SK-N-SH (cell line): ENCODE results near the gene IRF9.

Experiments
- EP300 ChIP-seq, 2 experiments: IDR thresholded peaks; 2 replicates each; pipeline versions ENCODE4 v1.4.0 to v1.6.1; 2012; ENCODE audit warnings: borderline replicate concordance in 1 of 2, low read depth in 1 of 2, low read length in 1 of 2
- FOXM1 ChIP-seq: IDR thresholded peaks from 2 replicates; pipeline ENCODE4 v1.4.0; 2012; ENCODE audit warnings: low read depth, mild to moderate bottlenecking
- JUND ChIP-seq: IDR thresholded peaks from 2 replicates; pipeline ENCODE4 v1.4.0; 2012
- NFIC ChIP-seq: IDR thresholded peaks from 2 replicates; pipeline ENCODE4 v1.4.0; 2012; ENCODE audit warnings: borderline replicate concordance
- POLR2AphosphoS5 ChIP-seq: IDR thresholded peaks from 2 replicates; pipeline ENCODE4 v1.6.1; 2012; ENCODE audit warnings: low read depth, low read length
- TCF12 ChIP-seq: IDR thresholded peaks from 2 replicates; pipeline ENCODE4 v1.4.0; 2012
- USF1 ChIP-seq: IDR thresholded peaks from 2 replicates; pipeline ENCODE4 v1.4.0; 2012; ENCODE audit warnings: low read depth, borderline replicate concordance
- TF ChIP-seq, protein P1 (sequence below): fragments of 200-600 bp; sonication (generic); IDR thresholded peaks from 2 replicates; pipeline ENCODE4 v1.6.1; 2017; ENCODE audit warnings: antibody characterized with exemption, mild to moderate bottlenecking, moderate library complexity
- TF ChIP-seq, protein P2 (sequence below): fragments of 150-350 bp; IDR thresholded peaks from 2 replicates; pipeline ENCODE4 v1.6.1; 2017; ENCODE audit warnings: antibody characterized with exemption, low read length, low read depth, borderline replicate concordance
- TF ChIP-seq, protein P3 (sequence below): IDR thresholded peaks from 2 replicates; pipeline ENCODE4; 2012

DNA sequence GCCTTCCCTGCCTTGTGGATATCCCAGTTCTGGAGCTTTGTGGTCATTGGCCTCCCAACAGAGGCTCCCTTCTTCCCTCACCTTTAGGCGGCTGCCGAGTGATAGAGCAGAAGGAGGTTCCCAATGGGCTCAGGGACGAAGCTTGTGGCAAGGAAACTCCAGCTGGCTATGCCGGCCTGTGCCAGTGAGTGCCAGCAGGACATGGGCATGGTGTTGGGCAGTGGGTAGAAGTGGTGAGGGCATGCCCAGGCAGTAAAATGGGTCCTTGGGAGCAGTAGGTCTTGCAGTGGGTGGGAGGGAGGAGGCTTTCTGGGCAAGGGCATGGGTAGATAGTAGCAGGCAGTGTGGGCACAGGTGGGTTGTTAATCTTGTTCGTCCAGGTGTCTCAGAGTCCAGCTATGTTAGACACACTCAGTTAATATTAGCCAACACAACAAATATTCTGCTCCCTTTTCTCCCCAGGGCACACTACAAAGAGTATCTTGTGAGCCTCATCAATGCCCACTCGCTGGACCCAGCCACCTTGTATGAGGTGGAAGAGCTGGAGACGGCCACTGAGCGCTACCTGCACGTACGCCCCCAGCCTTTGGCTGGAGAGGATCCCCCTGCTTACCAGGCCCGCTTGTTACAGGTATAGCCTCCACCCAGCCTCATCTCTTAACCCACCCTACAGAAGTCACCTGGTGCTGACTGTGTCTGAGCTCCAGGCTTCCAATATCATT lies 1.1 kb upstream of the IRF9 start:
- TF ChIP-seq, protein P1, sequence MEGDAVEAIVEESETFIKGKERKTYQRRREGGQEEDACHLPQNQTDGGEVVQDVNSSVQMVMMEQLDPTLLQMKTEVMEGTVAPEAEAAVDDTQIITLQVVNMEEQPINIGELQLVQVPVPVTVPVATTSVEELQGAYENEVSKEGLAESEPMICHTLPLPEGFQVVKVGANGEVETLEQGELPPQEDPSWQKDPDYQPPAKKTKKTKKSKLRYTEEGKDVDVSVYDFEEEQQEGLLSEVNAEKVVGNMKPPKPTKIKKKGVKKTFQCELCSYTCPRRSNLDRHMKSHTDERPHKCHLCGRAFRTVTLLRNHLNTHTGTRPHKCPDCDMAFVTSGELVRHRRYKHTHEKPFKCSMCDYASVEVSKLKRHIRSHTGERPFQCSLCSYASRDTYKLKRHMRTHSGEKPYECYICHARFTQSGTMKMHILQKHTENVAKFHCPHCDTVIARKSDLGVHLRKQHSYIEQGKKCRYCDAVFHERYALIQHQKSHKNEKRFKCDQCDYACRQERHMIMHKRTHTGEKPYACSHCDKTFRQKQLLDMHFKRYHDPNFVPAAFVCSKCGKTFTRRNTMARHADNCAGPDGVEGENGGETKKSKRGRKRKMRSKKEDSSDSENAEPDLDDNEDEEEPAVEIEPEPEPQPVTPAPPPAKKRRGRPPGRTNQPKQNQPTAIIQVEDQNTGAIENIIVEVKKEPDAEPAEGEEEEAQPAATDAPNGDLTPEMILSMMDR = no peak
- TF ChIP-seq TCF12 (no peak), EP300 (IDR thresholded peaks at IDR 0.05; ENCODE audit: borderline replicate concordance in 1 of 2, low read depth in 1 of 2, low read length in 1 of 2) (no peak), POLR2AphosphoS5 (no peak), FOXM1 (no peak), USF1 (no peak), JUND (no peak), NFIC (no peak)
- TF ChIP-seq, protein P2, sequence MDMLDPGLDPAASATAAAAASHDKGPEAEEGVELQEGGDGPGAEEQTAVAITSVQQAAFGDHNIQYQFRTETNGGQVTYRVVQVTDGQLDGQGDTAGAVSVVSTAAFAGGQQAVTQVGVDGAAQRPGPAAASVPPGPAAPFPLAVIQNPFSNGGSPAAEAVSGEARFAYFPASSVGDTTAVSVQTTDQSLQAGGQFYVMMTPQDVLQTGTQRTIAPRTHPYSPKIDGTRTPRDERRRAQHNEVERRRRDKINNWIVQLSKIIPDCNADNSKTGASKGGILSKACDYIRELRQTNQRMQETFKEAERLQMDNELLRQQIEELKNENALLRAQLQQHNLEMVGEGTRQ = no peak
- TF ChIP-seq, protein P3, sequence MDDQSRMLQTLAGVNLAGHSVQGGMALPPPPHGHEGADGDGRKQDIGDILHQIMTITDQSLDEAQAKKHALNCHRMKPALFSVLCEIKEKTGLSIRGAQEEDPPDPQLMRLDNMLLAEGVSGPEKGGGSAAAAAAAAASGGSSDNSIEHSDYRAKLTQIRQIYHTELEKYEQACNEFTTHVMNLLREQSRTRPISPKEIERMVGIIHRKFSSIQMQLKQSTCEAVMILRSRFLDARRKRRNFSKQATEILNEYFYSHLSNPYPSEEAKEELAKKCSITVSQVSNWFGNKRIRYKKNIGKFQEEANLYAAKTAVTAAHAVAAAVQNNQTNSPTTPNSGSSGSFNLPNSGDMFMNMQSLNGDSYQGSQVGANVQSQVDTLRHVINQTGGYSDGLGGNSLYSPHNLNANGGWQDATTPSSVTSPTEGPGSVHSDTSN = no peak
